Caco-2 (cell line): Measurements from ENCODE around the gene LARP7. TPM values are rescaled to one million over a fixed set of nuclear protein-coding genes. Genes with fewer than 3 reads are reported as not detected.

Experiments
- BruUV-seq: library from RNA; stranded (reverse); fragments of 400-500 nt; replicated peaks from 2 replicates; lab custom pipeline; 2021; lab: Mats Ljungman, UMichigan
- CTCF ChIA-PET: fragments of 300-600 bp; sonication (Branson Sonifier 250); formaldehyde crosslinking; loops from one replicate; lab custom pipeline; 2022; ENCODE audit warnings: antibody characterized with exemption; lab: Charles Lee
- POLR2A ChIA-PET: fragments of 300-600 bp; sonication (Branson Sonifier 250); formaldehyde crosslinking; loops from one replicate; lab custom pipeline; 2022; ENCODE audit warnings: antibody characterized with exemption; lab: Charles Lee
- DNase-seq, 2 experiments: peaks; one replicate each; pipeline versions ENCODE4 v3.0.0 to v3.0.0-alpha.2; 2020 to 2022
- H3K27me3 ChIP-seq: replicated peaks from 2 replicates; pipeline ENCODE4 v1.6.0; 2011; ENCODE audit warnings: low read length; ENCODE audit not compliant: control insufficient read depth, insufficient read depth
- H3K36me3 ChIP-seq: 2 replicates; pipeline ENCODE4 v1.5.1; 2011; ENCODE audit warnings: low read length; ENCODE audit not compliant: control insufficient read depth, insufficient read depth
- H3K4me1 ChIP-seq: fragments of 250-450 bp; sonication (Bioruptor Pico); 2 replicates; pipeline ENCODE4 v1.5.1; 2020; ENCODE audit warnings: mild to moderate bottlenecking
- H3K4me3 ChIP-seq: 2 replicates; pipeline ENCODE4 v1.5.1; 2011; ENCODE audit warnings: low read depth, mild to moderate bottlenecking, control low read depth, low read length
- H3K9me3 ChIP-seq: fragments of 250-450 bp; sonication (Bioruptor Pico); 2 replicates; pipeline ENCODE4 v1.5.1; 2020; ENCODE audit warnings: mild to moderate bottlenecking, moderate library complexity
- H3K27ac Mint-ChIP-seq: one replicate; pipeline ENCODE4 v1.8.0; 2022; ENCODE audit warnings: mixed read lengths; ENCODE audit not compliant: unreplicated experiment
- H3K27me3 Mint-ChIP-seq: one replicate; pipeline ENCODE4 v1.8.0; 2022; ENCODE audit warnings: mixed read lengths; ENCODE audit not compliant: insufficient read depth, unreplicated experiment
- H3K36me3 Mint-ChIP-seq: one replicate; pipeline ENCODE4 v1.8.0; 2022; ENCODE audit warnings: mild to moderate bottlenecking, mixed read lengths; ENCODE audit not compliant: insufficient read depth, unreplicated experiment
- H3K4me1 Mint-ChIP-seq: one replicate; pipeline ENCODE4 v1.8.0; 2022; ENCODE audit warnings: low read depth, mixed read lengths; ENCODE audit not compliant: unreplicated experiment
- H3K4me3 Mint-ChIP-seq: one replicate; pipeline ENCODE4 v1.8.0; 2022; ENCODE audit warnings: mild to moderate bottlenecking, moderate library complexity, mixed read lengths; ENCODE audit not compliant: unreplicated experiment
- H3K9me3 Mint-ChIP-seq: one replicate; pipeline ENCODE4 v1.8.0; 2022; ENCODE audit warnings: mixed read lengths; ENCODE audit not compliant: unreplicated experiment
- intact Hi-C: fragments of 100-400 bp; cut with micrococcal nuclease; formaldehyde crosslinking; loops from one replicate; pipeline ENCODE4 v1.10.0; 2022; ENCODE audit not compliant: unreplicated experiment
- total RNA-seq: library from RNA; stranded (reverse); gene quantifications from 2 replicates; pipeline ENCODE4 v1.2.3, GENCODE V29; 2022
- TF ChIP-seq, protein P1 (sequence below), 2 experiments: fragments of 200-600 bp in 1 of 2; IDR thresholded peaks; 1 replicate in 1 of 2; 2 replicates in 1 of 2; pipeline versions ENCODE4 v1.5.1 to v1.8.0; 2011 to 2022; ENCODE audit warnings: antibody characterized with exemption in 1 of 2, control low read depth in 1 of 2, inconsistent platforms in 1 of 2, low read depth in 1 of 2, low read length in 1 of 2, mild to moderate bottlenecking in 1 of 2, moderate library complexity in 1 of 2; ENCODE audit not compliant: insufficient read depth in 1 of 2, severe bottlenecking in 1 of 2, unreplicated experiment in 1 of 2

Gene LARP7
- total RNA-seq, 1 experiment from 2014 or later = 38.0 TPM

DNA sequence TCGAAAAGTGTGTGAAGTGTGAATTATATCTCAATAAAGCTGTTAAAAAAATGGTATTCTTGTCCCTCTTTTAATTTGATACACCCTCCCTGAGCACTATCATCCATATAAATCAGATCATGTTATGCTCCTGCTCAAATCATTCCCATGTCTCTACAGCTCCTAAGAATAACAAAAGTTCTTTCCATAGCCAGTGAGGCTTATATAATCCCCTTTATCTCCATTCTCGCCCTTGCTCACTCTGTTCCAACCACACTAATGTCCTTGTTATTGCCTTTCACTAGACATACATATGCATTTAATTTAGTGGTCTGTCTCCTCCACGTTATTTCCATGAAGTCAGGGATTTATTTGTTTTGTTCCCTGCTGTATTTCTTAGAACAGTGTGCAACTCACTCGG lies 10.7 kb upstream of the LARP7 start:
- H3K36me3 Mint-ChIP-seq = no peaks in the 10 kb centered on the region
- no peaks in the 10 kb centered on the region for H3K27me3 Mint-ChIP-seq
- DNase-seq = no peak
- intact Hi-C loops = no loop called here
- no peak overlapping the region for H3K4me3 ChIP-seq
- no peaks in the 10 kb centered on the region for H3K9me3 Mint-ChIP-seq
- POLR2A ChIA-PET = no interaction called here
- H3K36me3 ChIP-seq = no peaks in the 10 kb centered on the region
- H3K9me3 ChIP-seq = no peaks in the 10 kb centered on the region
- no peak overlapping the region for H3K4me3 Mint-ChIP-seq
- H3K27ac Mint-ChIP-seq = no peak overlapping the region
- no peaks in the 10 kb centered on the region for H3K4me1 Mint-ChIP-seq
- TF ChIP-seq, protein P1, sequence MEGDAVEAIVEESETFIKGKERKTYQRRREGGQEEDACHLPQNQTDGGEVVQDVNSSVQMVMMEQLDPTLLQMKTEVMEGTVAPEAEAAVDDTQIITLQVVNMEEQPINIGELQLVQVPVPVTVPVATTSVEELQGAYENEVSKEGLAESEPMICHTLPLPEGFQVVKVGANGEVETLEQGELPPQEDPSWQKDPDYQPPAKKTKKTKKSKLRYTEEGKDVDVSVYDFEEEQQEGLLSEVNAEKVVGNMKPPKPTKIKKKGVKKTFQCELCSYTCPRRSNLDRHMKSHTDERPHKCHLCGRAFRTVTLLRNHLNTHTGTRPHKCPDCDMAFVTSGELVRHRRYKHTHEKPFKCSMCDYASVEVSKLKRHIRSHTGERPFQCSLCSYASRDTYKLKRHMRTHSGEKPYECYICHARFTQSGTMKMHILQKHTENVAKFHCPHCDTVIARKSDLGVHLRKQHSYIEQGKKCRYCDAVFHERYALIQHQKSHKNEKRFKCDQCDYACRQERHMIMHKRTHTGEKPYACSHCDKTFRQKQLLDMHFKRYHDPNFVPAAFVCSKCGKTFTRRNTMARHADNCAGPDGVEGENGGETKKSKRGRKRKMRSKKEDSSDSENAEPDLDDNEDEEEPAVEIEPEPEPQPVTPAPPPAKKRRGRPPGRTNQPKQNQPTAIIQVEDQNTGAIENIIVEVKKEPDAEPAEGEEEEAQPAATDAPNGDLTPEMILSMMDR (IDR thresholded peaks at IDR 0.05; ENCODE audit: insufficient read depth in 1 of 2, low read depth in 1 of 2, low read length in 1 of 2, severe bottlenecking in 1 of 2, unreplicated experiment in 1 of 2) = no peak
- H3K27me3 ChIP-seq = no peaks in the 10 kb centered on the region
- CTCF ChIA-PET = no interaction called here
- BruUV-seq = no TSS peak
- no peaks in the 10 kb centered on the region for H3K4me1 ChIP-seq

DNA sequence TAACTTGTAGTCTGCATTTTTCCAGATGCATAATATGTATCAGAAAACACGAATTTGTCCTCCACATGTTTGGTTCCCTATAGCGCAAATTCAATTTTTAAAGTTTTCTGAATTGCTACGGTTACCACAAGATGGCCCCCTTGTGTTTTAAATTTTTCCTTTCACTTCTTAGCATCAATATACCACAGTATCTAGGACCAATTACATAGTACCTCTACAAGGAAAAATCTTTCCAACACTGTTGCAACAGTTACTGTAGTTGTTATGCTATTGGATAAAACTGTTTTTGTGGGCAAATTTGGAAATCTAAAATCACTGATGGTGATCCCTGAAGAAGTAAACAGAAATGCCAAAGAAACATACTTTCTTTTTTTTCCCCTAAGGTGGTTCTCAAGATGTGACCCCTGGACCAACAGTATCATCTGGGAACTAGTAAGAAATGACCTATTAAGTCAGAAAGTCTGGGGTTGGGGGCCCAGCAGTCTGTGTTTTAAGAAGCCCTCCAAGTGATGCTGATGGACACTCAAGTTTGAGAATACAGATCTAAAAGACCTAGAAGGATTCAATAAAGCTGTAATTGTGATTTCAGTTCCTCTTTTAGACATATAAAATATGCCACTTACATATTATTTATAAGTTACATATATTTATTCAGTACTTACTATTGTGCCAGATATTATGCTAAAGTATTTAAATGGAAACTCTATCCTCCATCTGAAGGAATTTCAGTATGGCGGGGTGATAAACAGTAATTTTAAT lies 3.3 kb upstream of the LARP7 start:
- Histone ChIP-seq H3K4me1 (peaks cover 6% of the 10 kb centered on the region; the same call in 1 of the 2 replicates), H3K36me3 (no peaks in the 10 kb centered on the region), H3K9me3 (no peaks in the 10 kb centered on the region), H3K4me3 (no peak overlapping the region), H3K27me3 (no peaks in the 10 kb centered on the region)
- ChIA-PET CTCF (interaction anchor here (1.6 kb wide), 1 partner anchor 132 kb away, joined by 4 read pairs; no protein-coding TSS in a partner anchor), POLR2A (no interaction called here)
- Mint-ChIP-seq H3K27me3 (no peaks in the 10 kb centered on the region), H3K36me3 (no peaks in the 10 kb centered on the region), H3K9me3 (no peaks in the 10 kb centered on the region), H3K27ac (no peak overlapping the region), H3K4me1 (no peaks in the 10 kb centered on the region), H3K4me3 (no peak overlapping the region)
- intact Hi-C loops = loop anchor here (1.0 to 10.0 kb wide), 3 partner anchors 129 to 461 kb away; no protein-coding TSS in a partner anchor
- BruUV-seq = no TSS peak
- TF ChIP-seq, protein P1 (IDR thresholded peaks at IDR 0.05; ENCODE audit: insufficient read depth in 1 of 2, low read depth in 1 of 2, low read length in 1 of 2, severe bottlenecking in 1 of 2, unreplicated experiment in 1 of 2) = peak in 1 of 2 experiments; percentile 33
- DNase-seq = peak in 1 of 2 experiments; percentile 22

DNA sequence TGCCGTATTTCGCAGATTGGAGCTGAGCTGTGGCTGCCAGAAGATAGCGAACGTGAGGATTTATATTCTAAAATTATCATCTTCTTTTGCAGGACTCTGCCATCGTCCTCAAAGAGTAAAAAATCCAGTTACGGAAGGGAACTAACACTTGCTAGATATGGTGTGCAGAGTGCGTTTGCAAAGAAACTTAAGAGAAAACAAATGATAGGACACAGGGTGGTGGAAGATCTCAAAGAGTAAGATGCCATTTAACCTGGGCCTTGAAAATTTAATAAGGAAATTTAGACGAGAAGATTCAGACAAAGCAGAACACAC lies 566 bp downstream of the LARP7 start:
- Histone ChIP-seq H3K27me3 (no peaks in the 10 kb centered on the region), H3K36me3 (no peaks in the 10 kb centered on the region; the same call in 1 of the 2 replicates), H3K9me3 (no peaks in the 10 kb centered on the region), H3K4me1 (peaks cover 7% of the 10 kb centered on the region; the same call in 1 of the 2 replicates), H3K4me3 (peak overlapping the region; percentile 78)
- ChIA-PET POLR2A (interaction anchor here (0.6 kb wide), 2 partner anchors 74 to 221 kb away, joined by 3 read pairs; no protein-coding TSS in a partner anchor), CTCF (interaction anchor here (1.8 kb wide), 1 partner anchor 128 kb away, joined by 4 read pairs; no protein-coding TSS in a partner anchor)
- no peaks in the 10 kb centered on the region for H3K36me3 Mint-ChIP-seq
- H3K9me3 Mint-ChIP-seq = no peaks in the 10 kb centered on the region
- no peak for DNase-seq
- TSS peak; percentile 74 for BruUV-seq
- no peak overlapping the region for H3K27ac Mint-ChIP-seq
- no peak overlapping the region for H3K4me3 Mint-ChIP-seq
- intact Hi-C loops = loop anchor here (2.0 to 10.0 kb wide), 3 partner anchors 67 to 457 kb away; no protein-coding TSS in a partner anchor
- no peaks in the 10 kb centered on the region for H3K27me3 Mint-ChIP-seq
- H3K4me1 Mint-ChIP-seq = no peaks in the 10 kb centered on the region
- TF ChIP-seq, protein P1 (IDR thresholded peaks at IDR 0.05; ENCODE audit: insufficient read depth in 1 of 2, low read depth in 1 of 2, low read length in 1 of 2, severe bottlenecking in 1 of 2, unreplicated experiment in 1 of 2) = no peak
